Uterus (tissue), 4 donors: Measurements from ENCODE around the gene IFTAP. TPM values are rescaled to one million over a fixed set of nuclear protein-coding genes. Genes with fewer than 3 reads are reported as not detected.

Source experiments
- DNase-seq, 2 donors: peaks; one replicate each; pipeline ENCODE4 v3.0.0-alpha.2; 2019 to 2020
- H3K27ac ChIP-seq, 2 donors: fragments of 200-600 bp; sonication (generic); 1 replicate in 1 of 2; 2 replicates in 1 of 2; pipeline ENCODE4 v1.5.1; 2016 to 2018
- H3K27me3 ChIP-seq, 2 donors: fragments of 200-600 bp; sonication (generic); one replicate each; pipeline ENCODE4 v1.5.1; 2018 to 2019; ENCODE audit warnings: control low read depth in 1 of 2
- H3K36me3 ChIP-seq, 2 donors: fragments of 200-600 bp; sonication (generic); one replicate each; pipeline ENCODE4 v1.5.1; 2019; ENCODE audit warnings: control low read depth in 1 of 2
- H3K4me1 ChIP-seq, 2 donors: fragments of 200-600 bp; sonication (generic); one replicate each; pipeline ENCODE4 v1.5.1; 2018 to 2019; ENCODE audit warnings: control low read depth in 1 of 2
- H3K4me3 ChIP-seq, 2 donors: fragments of 200-600 bp; sonication (generic); 1 replicate in 1 of 2; 2 replicates in 1 of 2; pipeline ENCODE4 v1.5.1; 2018 to 2019; ENCODE audit warnings: mild to moderate bottlenecking in 1 of 2
- H3K9me3 ChIP-seq, 2 donors: fragments of 200-600 bp; sonication (generic); one replicate each; pipeline ENCODE4 v1.5.1; 2019; ENCODE audit warnings: control low read depth in 1 of 2
- CTCF ChIP-seq, 4 experiments: fragments of 200-600 bp in 2 of 4; fragments of 450-650 bp in 2 of 4; sonication (generic) in 2 of 4; IDR thresholded peaks; one replicate each; pipeline ENCODE4 v1.5.1; 2016 to 2019; ENCODE audit warnings: antibody characterized with exemption in 4 of 4, mild to moderate bottlenecking in 2 of 4, moderate library complexity in 1 of 4
- POLR2A ChIP-seq, 2 donors: fragments of 450-650 bp; IDR thresholded peaks; one replicate each; pipeline ENCODE4 v1.6.1; 2016; ENCODE audit warnings: antibody characterized with exemption in 2 of 2, mild to moderate bottlenecking in 1 of 2, moderate library complexity in 1 of 2
- intact Hi-C: fragments of 100-400 bp; cut with DNase I; formaldehyde crosslinking; loops from one replicate; pipeline ENCODE4 v1.15.1; 2023; ENCODE audit warnings: low total_unique reads
- total RNA-seq, 4 donors: library from RNA; depleted of rRNA in 3 of 4; stranded (reverse); fragments of >200 nt in 3 of 4; gene quantifications; one replicate each; pipeline versions ENCODE4 v1.1.0 to v1.2.4, GENCODE V29; 2014 to 2023
- donor health status: DM: yes; HTN: yes; CAD: no.

The IFTAP gene
- total RNA-seq, 4 donors from 2014 or later: 4.1 to 56.1 (median 17.4) TPM

GRCh38 chr11:36598051-36598450 is 3.7 kb downstream of the IFTAP start, which contains the start of gene RAG2:
Gene RAG2 (minus strand): TSS chr11:36598236. CDS start chr11:36594168, 4,068 bp downstream.
- H3K4me1 ChIP-seq: no peaks in the 10 kb centered on the region
- no peaks in the 10 kb centered on the region for H3K27me3 ChIP-seq
- no peak within 1 kb of the TSS for H3K27ac ChIP-seq
- DNase-seq: no peak
- no peak for TF ChIP-seq CTCF (IDR thresholded peaks at IDR 0.05)
- TF ChIP-seq POLR2A (IDR thresholded peaks at IDR 0.05): no peak
- intact Hi-C loops: no loop called here
- H3K4me3 ChIP-seq: no peak within 1 kb of the TSS
- no peaks in the 10 kb centered on the region for H3K36me3 ChIP-seq
- no peaks in the 10 kb centered on the region for H3K9me3 ChIP-seq

GRCh38 chr11:36600180-36600579 is 5.9 kb downstream of the IFTAP start:
- no peaks in the 10 kb centered on the region for H3K4me1 ChIP-seq
- no peaks in the 10 kb centered on the region for H3K36me3 ChIP-seq
- no peak for DNase-seq
- TF ChIP-seq POLR2A (IDR thresholded peaks at IDR 0.05) (no peak), CTCF (IDR thresholded peaks at IDR 0.05) (no peak)
- H3K27ac ChIP-seq: no peak overlapping the region
- intact Hi-C loops: no loop called here
- no peaks in the 10 kb centered on the region for H3K27me3 ChIP-seq
- no peaks in the 10 kb centered on the region for H3K9me3 ChIP-seq
- H3K4me3 ChIP-seq: no peak overlapping the region

- intact Hi-C loops: no loop called here
- H3K36me3 ChIP-seq: no peaks in the 10 kb centered on the region
- H3K27me3 ChIP-seq: no peaks in the 10 kb centered on the region
- no peak overlapping the region for H3K4me3 ChIP-seq
- no peak for DNase-seq
- no peak overlapping the region for H3K27ac ChIP-seq
- TF ChIP-seq CTCF (IDR thresholded peaks at IDR 0.05) (no peak), POLR2A (IDR thresholded peaks at IDR 0.05) (no peak)
- no peaks in the 10 kb centered on the region for H3K9me3 ChIP-seq
- no peaks in the 10 kb centered on the region for H3K4me1 ChIP-seq
These were observed 6.9 kb downstream of the IFTAP start for GRCh38 chr11:36601155-36601554.

GRCh38 chr11:36602135-36602534 is 7.8 kb downstream of the IFTAP start:
- Histone ChIP-seq H3K36me3 (no peaks in the 10 kb centered on the region), H3K4me3 (no peak overlapping the region), H3K27me3 (no peaks in the 10 kb centered on the region), H3K4me1 (no peaks in the 10 kb centered on the region), H3K27ac (no peak overlapping the region), H3K9me3 (no peaks in the 10 kb centered on the region)
- no peak for DNase-seq
- intact Hi-C loops: no loop called here
- no peak for TF ChIP-seq POLR2A (IDR thresholded peaks at IDR 0.05)
- no peak for TF ChIP-seq CTCF (IDR thresholded peaks at IDR 0.05)

- DNase-seq: no peak
- TF ChIP-seq POLR2A (IDR thresholded peaks at IDR 0.05) (no peak), CTCF (IDR thresholded peaks at IDR 0.05) (no peak)
- intact Hi-C loops: no loop called here
- no peak overlapping the region for H3K4me3 ChIP-seq
- H3K27ac ChIP-seq: no peak overlapping the region
- H3K27me3 ChIP-seq: no peaks in the 10 kb centered on the region
- no peaks in the 10 kb centered on the region for H3K9me3 ChIP-seq
- no peaks in the 10 kb centered on the region for H3K36me3 ChIP-seq
- H3K4me1 ChIP-seq: no peaks in the 10 kb centered on the region
These were observed 11.2 kb downstream of the IFTAP start for GRCh38 chr11:36605221-36606216.
